HG02840 (cell line): Measurements from ENCODE around the gene FRMPD4.

Experiments used
- ATAC-seq: cut with Tn5 transposase; IDR thresholded peaks from one replicate; pipeline ENCODE4 v1.9.1; 2021; ENCODE audit warnings: mild to moderate bottlenecking, moderate library complexity, moderate number of reproducible peaks; ENCODE audit not compliant: unreplicated experiment, low FRiP score

The FRMPD4 gene

DNA sequence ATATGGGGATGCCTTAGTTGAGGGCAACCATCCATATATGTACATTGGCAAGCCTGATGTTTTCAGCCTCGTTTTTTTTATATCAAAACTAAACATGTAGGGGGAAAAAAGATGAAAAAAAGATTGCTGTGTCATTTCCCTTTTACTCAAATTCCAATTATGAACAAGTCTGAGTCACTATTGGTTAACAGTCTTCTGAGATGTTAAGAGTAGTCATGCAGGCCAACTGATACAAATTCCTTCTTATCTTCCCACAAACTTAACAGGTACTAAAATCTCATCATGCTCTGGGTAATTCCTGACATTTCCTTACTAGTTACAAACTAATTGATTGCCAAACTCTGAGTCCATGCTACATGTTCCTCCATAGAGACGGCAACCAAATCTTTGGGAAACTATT lies 222.1 kb downstream of the FRMPD4 start:
- ATAC-seq = no peak

DNA sequence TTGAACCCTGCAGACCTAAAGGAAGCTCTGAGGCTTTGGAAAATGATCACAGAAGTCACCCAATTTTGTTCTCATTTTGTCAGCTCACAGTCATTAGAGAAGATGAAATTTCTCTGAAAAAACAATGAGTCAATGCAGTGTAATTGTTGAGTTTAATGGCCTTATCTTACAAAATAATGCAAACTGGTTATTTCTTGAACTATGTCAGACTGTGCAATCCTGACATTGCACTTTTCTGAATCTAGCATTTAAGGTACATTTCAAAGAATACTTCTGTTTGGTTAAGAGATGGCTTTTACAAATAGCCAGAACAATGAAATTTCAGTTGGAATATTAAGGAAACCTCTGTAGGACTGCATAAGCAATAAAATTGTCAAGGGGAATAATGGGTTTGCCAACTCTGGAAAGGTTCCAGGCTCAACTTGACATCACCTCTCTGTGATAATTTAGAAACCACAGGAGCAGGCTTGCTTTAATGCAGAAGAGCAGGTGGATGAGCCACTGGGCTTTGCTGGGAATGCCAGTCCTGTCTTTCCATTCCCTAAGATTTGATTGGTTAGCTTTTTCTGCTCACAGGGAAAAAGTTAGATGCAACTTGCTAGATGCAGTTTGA lies 222.8 kb downstream of the FRMPD4 start:
- no peak for ATAC-seq

GRCh38 chrX:12363216-12363615 lies 224.9 kb downstream of the FRMPD4 start:
- no peak for ATAC-seq

- no peak for ATAC-seq
These were observed 228.2 kb downstream of the FRMPD4 start for GRCh38 chrX:12366440-12366839.

- ATAC-seq = no peak
These were observed 229.0 kb downstream of the FRMPD4 start for GRCh38 chrX:12367254-12367653.

- ATAC-seq = no peak
These were observed 232.3 kb downstream of the FRMPD4 start for GRCh38 chrX:12370497-12370986.

GRCh38 chrX:12372111-12372510 lies 233.8 kb downstream of the FRMPD4 start:
- no peak for ATAC-seq

DNA sequence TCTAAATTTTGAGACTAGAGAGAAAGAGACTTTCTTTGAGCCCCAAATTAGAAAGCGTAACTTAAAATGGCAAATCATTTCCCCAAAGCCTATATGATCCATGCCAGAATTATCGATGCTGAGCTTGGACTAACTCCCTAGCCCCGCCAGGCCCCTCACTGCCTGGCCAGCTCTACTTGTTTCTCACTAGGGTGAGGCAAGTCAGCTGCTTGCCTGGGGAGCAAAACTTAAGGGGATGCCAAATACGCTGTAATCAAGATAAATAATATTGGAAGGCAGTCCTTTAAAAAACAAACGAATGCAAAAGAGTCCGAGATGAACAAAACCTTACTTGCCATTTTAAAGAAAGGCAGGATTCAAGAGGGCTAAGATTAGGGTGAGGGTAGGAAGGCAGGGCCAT lies 236.0 kb downstream of the FRMPD4 start:
- ATAC-seq = no peak

GRCh38 chrX:12378253-12378652 lies 240.0 kb downstream of the FRMPD4 start:
- ATAC-seq = no peak

GRCh38 chrX:12378706-12379105 lies 240.4 kb downstream of the FRMPD4 start:
- no peak for ATAC-seq

GRCh38 chrX:12379671-12380070 lies 241.4 kb downstream of the FRMPD4 start:
- ATAC-seq = no peak

DNA sequence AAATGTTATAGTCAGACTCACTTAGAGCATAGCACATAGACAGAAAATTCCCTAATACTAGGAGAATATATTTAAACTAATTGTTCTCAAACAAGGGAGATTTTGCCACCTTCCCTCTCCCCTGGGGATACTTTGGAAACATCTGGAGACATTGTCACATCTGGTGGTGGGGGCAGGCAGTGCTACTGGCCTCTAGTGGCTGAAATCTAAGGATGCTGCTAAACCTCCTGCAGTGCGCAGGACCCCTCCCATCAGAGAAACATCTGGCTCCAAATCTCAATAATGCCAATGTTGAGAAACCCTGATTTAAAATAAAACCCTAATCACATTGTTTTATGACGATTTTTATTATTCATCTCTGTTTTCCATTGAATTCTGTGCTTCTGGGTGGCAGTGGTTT lies 244.9 kb downstream of the FRMPD4 start:
- ATAC-seq = no peak

- no peak for ATAC-seq
These were observed 252.0 kb downstream of the FRMPD4 start for GRCh38 chrX:12390301-12390700.

DNA sequence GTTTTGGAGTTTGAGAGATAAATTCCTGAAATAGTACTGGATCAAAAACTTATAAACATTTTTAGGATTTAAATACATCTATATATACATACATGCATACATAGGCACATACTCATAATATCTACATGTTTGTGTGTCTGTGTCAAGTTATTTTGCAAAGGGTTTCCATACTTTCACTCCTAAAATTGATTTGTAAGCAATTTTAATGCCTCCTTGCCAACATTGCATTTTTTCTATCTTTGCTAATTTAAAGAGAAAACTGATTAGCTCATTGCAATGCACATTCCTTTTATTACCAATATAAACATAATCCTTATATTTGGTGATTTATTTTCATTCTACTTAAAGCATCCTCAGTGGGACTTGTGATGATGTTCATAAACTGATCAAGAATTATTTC lies 258.3 kb downstream of the FRMPD4 start:
- ATAC-seq = no peak

DNA sequence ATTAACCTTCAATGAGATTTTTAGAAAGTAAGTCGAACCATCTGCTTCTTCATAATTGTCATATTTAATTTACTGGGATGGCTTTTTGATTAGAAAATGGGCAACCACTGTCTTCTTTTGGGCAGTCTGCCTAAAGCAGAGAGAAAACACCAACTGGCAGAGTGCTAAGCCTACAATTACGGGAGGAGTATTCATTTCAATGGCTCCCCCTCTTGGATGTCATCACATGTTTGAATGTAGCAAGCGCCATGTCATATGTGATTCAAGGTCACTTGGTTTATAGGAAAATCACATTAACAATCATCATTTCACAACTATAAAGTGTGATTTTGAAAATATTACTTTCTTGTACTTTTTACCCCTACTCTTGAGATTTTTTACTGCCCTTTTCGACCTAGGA lies 261.9 kb downstream of the FRMPD4 start:
- ATAC-seq = no peak

DNA sequence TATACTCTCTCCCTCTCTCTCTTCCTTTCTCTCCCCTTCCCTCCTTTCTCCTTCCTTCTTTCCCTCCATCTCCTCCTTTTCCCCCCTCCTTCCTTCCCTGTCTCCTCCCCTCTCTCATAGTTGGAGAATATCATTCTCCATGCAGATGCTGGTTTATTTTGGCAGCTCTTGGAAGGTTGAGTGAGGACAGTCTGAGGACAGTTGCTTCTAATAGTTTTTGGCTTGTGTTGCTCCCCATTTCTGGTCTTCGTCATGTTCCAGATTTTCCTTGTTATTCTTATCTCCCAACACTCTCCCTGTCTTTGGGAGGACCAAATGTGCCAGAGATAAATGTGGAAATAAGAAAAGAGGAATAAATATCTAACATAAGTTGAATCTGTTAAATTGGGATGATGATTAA lies 263.0 kb downstream of the FRMPD4 start:
- ATAC-seq = no peak

GRCh38 chrX:12403474-12404082 lies 265.3 kb downstream of the FRMPD4 start:
- no peak for ATAC-seq

- ATAC-seq = no peak
These were observed 267.0 kb downstream of the FRMPD4 start for GRCh38 chrX:12405306-12405705.

DNA sequence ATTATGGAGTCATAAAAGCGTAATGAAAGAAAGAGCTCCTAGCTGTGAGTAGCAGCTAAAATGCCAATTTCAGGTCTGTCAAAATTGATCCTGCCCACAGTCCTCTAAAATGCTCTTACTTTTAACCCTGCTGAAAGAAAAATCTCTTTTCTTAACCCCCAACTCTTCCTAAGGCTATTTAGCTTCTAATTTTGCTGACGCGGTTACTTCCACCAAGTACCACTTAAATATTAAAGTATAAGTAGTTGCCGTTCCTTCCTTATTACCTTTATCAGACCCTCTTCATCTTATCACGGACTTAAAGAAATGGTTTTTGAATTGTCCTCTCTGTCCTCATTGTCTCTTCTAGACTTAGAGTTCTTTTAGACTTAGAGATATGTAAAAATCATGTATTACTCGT lies 272.2 kb downstream of the FRMPD4 start:
- no peak for ATAC-seq

- ATAC-seq = no peak
These were observed 273.6 kb downstream of the FRMPD4 start for GRCh38 chrX:12411831-12412230.

- no peak for ATAC-seq
These were observed 274.3 kb downstream of the FRMPD4 start for GRCh38 chrX:12412561-12412960.

- ATAC-seq = no peak
These were observed 281.3 kb downstream of the FRMPD4 start for GRCh38 chrX:12419591-12419990.
